ENCODE measurements around the gene ZBTB7C.

DNA sequence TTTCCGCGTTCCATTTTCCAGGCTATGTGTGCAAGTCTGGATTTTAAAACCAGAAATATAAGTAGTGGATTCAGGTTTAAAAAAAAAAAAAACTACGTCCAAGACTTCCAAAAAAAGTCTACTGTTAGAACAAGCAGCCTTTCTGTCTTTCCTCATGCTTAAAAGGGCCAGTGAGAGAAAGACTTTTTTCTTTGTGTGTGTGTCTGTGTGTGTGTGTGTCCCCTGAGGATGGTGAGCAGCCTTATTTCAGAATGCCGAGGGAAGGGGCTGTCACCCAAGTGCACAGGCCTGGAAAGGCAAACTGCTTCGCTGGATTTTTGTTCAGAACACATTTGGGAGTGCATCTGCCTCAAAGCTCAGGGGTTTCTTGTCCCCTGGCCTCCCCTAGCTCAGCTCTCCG lies 98.8 kb downstream of the ZBTB7C start:
- TF ChIP-seq, protein P1, sequence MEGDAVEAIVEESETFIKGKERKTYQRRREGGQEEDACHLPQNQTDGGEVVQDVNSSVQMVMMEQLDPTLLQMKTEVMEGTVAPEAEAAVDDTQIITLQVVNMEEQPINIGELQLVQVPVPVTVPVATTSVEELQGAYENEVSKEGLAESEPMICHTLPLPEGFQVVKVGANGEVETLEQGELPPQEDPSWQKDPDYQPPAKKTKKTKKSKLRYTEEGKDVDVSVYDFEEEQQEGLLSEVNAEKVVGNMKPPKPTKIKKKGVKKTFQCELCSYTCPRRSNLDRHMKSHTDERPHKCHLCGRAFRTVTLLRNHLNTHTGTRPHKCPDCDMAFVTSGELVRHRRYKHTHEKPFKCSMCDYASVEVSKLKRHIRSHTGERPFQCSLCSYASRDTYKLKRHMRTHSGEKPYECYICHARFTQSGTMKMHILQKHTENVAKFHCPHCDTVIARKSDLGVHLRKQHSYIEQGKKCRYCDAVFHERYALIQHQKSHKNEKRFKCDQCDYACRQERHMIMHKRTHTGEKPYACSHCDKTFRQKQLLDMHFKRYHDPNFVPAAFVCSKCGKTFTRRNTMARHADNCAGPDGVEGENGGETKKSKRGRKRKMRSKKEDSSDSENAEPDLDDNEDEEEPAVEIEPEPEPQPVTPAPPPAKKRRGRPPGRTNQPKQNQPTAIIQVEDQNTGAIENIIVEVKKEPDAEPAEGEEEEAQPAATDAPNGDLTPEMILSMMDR (IDR thresholded peaks at IDR 0.05), result no peak
- TF ChIP-seq POLR2A (IDR thresholded peaks at IDR 0.05), result no peak

Data from esophagus squamous epithelium (tissue), 4 donors.